Measurements from ENCODE around the gene CNTNAP2. TPM values are rescaled to one million over a fixed set of nuclear protein-coding genes. Genes with fewer than 3 reads are reported as not detected.

The CNTNAP2 gene
- total and polyA plus RNA-seq, 2 of the 8 experiments (the other 6 are each of a cell fraction or from before 2014, with no cell fraction given): 27.9 to 71.0 TPM

- TF ChIP-seq, protein P1, sequence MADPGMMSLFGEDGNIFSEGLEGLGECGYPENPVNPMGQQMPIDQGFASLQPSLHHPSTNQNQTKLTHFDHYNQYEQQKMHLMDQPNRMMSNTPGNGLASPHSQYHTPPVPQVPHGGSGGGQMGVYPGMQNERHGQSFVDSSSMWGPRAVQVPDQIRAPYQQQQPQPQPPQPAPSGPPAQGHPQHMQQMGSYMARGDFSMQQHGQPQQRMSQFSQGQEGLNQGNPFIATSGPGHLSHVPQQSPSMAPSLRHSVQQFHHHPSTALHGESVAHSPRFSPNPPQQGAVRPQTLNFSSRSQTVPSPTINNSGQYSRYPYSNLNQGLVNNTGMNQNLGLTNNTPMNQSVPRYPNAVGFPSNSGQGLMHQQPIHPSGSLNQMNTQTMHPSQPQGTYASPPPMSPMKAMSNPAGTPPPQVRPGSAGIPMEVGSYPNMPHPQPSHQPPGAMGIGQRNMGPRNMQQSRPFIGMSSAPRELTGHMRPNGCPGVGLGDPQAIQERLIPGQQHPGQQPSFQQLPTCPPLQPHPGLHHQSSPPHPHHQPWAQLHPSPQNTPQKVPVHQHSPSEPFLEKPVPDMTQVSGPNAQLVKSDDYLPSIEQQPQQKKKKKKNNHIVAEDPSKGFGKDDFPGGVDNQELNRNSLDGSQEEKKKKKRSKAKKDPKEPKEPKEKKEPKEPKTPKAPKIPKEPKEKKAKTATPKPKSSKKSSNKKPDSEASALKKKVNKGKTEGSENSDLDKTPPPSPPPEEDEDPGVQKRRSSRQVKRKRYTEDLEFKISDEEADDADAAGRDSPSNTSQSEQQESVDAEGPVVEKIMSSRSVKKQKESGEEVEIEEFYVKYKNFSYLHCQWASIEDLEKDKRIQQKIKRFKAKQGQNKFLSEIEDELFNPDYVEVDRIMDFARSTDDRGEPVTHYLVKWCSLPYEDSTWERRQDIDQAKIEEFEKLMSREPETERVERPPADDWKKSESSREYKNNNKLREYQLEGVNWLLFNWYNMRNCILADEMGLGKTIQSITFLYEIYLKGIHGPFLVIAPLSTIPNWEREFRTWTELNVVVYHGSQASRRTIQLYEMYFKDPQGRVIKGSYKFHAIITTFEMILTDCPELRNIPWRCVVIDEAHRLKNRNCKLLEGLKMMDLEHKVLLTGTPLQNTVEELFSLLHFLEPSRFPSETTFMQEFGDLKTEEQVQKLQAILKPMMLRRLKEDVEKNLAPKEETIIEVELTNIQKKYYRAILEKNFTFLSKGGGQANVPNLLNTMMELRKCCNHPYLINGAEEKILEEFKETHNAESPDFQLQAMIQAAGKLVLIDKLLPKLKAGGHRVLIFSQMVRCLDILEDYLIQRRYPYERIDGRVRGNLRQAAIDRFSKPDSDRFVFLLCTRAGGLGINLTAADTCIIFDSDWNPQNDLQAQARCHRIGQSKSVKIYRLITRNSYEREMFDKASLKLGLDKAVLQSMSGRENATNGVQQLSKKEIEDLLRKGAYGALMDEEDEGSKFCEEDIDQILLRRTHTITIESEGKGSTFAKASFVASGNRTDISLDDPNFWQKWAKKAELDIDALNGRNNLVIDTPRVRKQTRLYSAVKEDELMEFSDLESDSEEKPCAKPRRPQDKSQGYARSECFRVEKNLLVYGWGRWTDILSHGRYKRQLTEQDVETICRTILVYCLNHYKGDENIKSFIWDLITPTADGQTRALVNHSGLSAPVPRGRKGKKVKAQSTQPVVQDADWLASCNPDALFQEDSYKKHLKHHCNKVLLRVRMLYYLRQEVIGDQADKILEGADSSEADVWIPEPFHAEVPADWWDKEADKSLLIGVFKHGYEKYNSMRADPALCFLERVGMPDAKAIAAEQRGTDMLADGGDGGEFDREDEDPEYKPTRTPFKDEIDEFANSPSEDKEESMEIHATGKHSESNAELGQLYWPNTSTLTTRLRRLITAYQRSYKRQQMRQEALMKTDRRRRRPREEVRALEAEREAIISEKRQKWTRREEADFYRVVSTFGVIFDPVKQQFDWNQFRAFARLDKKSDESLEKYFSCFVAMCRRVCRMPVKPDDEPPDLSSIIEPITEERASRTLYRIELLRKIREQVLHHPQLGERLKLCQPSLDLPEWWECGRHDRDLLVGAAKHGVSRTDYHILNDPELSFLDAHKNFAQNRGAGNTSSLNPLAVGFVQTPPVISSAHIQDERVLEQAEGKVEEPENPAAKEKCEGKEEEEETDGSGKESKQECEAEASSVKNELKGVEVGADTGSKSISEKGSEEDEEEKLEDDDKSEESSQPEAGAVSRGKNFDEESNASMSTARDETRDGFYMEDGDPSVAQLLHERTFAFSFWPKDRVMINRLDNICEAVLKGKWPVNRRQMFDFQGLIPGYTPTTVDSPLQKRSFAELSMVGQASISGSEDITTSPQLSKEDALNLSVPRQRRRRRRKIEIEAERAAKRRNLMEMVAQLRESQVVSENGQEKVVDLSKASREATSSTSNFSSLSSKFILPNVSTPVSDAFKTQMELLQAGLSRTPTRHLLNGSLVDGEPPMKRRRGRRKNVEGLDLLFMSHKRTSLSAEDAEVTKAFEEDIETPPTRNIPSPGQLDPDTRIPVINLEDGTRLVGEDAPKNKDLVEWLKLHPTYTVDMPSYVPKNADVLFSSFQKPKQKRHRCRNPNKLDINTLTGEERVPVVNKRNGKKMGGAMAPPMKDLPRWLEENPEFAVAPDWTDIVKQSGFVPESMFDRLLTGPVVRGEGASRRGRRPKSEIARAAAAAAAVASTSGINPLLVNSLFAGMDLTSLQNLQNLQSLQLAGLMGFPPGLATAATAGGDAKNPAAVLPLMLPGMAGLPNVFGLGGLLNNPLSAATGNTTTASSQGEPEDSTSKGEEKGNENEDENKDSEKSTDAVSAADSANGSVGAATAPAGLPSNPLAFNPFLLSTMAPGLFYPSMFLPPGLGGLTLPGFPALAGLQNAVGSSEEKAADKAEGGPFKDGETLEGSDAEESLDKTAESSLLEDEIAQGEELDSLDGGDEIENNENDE (IDR thresholded peaks at IDR 0.05; ENCODE audit: insufficient replicate concordance, low read length): no peak
- no peak for TF ChIP-seq MAX (IDR thresholded peaks at IDR 0.05)
- TF ChIP-seq HDAC6 (IDR thresholded peaks at IDR 0.05; ENCODE audit: low read depth, low read length): no peak
- TF ChIP-seq NANOG (IDR thresholded peaks at IDR 0.05; ENCODE audit: insufficient read depth, low read depth, low read length, poor library complexity, severe bottlenecking): no peak
- no peak for TF ChIP-seq GTF2F1 (IDR thresholded peaks at IDR 0.05; ENCODE audit: borderline replicate concordance, low read depth, low read length)
- TF ChIP-seq, protein P2, sequence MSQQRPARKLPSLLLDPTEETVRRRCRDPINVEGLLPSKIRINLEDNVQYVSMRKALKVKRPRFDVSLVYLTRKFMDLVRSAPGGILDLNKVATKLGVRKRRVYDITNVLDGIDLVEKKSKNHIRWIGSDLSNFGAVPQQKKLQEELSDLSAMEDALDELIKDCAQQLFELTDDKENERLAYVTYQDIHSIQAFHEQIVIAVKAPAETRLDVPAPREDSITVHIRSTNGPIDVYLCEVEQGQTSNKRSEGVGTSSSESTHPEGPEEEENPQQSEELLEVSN (IDR thresholded peaks at IDR 0.05): no peak
- no peak for TF ChIP-seq TAF1 (IDR thresholded peaks at IDR 0.05; ENCODE audit: low read depth, low read length)
- no peak for TF ChIP-seq BCL11A (IDR thresholded peaks at IDR 0.05; ENCODE audit: low read depth in 2 of 2, low read length in 2 of 2)
- TF ChIP-seq, protein P3, sequence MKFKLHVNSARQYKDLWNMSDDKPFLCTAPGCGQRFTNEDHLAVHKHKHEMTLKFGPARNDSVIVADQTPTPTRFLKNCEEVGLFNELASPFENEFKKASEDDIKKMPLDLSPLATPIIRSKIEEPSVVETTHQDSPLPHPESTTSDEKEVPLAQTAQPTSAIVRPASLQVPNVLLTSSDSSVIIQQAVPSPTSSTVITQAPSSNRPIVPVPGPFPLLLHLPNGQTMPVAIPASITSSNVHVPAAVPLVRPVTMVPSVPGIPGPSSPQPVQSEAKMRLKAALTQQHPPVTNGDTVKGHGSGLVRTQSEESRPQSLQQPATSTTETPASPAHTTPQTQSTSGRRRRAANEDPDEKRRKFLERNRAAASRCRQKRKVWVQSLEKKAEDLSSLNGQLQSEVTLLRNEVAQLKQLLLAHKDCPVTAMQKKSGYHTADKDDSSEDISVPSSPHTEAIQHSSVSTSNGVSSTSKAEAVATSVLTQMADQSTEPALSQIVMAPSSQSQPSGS (IDR thresholded peaks at IDR 0.05; ENCODE audit: low read length): no peak
These were observed 2056.8 kb downstream of the CNTNAP2 start (continued) for GRCh38 chr7:148173369-148173768.
